OCI-LY1 (cell line): Measurements from ENCODE around the gene SULF2.

ENCODE experiments used
- CTCF ChIP-seq: fragments of 200-600 bp; sonication (generic), shearing (Covaris generic); IDR thresholded peaks from 2 replicates; pipeline ENCODE4 v1.5.1; 2017; ENCODE audit warnings: mild to moderate bottlenecking, antibody characterized with exemption, low read length, moderate library complexity, mixed read lengths
- EZH2 ChIP-seq: fragments of 200-600 bp; sonication (generic), shearing (Covaris generic); IDR thresholded peaks from 2 replicates; pipeline ENCODE4 v1.8.0; 2017; ENCODE audit warnings: borderline replicate concordance, mixed run types, mild to moderate bottlenecking, antibody characterized with exemption, low read length, moderate library complexity, mixed read lengths

DNA sequence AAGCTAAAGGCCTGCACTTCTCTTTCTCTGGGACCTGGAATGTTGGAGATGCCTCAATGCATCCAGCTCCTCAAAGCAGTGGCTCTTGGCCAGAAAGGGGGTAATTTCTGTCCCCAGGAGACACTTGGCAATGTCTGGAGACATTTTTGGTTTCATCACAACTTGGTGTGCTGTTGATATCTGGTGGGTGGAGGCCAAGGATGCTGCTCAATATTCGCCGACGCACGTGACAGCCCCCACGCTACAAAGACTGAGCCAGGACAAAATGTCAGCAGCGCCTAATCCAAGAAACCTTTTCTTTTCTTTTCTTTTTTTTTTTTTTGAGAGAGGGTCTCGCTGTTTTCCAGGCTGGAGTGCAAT lies 79.8 kb downstream of the SULF2 start:
- no peak for TF ChIP-seq CTCF
- TF ChIP-seq EZH2 = no peak
